ENCODE results near the gene FHOD3.

GRCh38 chr18:36635414-36636096, 338.0 kb downstream of the FHOD3 start:
- no peak for TF ChIP-seq CTCF (IDR thresholded peaks at IDR 0.05)
- TF ChIP-seq POLR2AphosphoS5 (IDR thresholded peaks at IDR 0.05): no peak

All from esophagus muscularis mucosa (tissue), 3 donors.